ENCODE results near the gene ADGB.

The ADGB gene

DNA sequence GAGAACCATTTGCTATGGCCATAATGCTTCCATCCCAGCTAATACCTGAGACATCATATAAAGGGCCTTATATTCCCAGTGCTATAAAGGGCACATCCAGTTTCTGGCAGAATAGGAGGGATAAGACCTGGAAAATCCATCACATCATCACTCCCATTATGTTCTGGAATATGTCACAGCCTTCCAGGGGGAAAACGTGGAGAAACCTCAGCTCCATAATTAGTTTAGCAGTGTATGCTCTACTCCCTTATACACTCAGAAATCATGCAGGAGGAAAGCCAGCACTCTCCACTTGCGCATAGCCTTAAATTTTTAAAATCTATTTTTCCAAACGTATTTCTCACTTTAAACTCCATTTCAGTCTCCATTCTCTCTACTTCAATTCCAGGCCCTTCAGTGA is 140.9 kb downstream of the ADGB start:
- no peak for DNase-seq (ENCODE audit: low read depth)
- TF ChIP-seq, protein P1, sequence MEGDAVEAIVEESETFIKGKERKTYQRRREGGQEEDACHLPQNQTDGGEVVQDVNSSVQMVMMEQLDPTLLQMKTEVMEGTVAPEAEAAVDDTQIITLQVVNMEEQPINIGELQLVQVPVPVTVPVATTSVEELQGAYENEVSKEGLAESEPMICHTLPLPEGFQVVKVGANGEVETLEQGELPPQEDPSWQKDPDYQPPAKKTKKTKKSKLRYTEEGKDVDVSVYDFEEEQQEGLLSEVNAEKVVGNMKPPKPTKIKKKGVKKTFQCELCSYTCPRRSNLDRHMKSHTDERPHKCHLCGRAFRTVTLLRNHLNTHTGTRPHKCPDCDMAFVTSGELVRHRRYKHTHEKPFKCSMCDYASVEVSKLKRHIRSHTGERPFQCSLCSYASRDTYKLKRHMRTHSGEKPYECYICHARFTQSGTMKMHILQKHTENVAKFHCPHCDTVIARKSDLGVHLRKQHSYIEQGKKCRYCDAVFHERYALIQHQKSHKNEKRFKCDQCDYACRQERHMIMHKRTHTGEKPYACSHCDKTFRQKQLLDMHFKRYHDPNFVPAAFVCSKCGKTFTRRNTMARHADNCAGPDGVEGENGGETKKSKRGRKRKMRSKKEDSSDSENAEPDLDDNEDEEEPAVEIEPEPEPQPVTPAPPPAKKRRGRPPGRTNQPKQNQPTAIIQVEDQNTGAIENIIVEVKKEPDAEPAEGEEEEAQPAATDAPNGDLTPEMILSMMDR (IDR thresholded peaks at IDR 0.05; ENCODE audit: low read length, missing control alignments) = no peak
- H3K4me3 ChIP-seq (replicated peaks; ENCODE audit: low read depth, low read length) = no peak overlapping the region

DNA sequence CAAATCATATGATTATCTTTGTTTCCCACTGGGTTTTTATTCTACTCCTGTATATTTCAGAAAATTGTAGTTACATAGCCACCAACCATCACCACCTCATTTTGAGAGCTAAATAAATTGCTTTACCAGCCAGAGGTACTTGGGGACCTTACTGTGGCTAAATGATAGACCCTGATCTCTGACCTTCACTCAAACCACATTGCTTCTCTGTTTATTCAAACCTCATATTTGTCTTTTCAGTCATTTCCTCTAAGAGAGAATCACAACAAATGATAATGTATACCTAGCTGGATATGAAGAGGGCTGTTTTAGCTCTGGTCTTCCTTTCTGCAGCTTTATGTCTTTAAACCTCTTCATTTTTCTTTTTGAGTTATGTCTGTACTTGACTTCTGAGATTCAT is 142.8 kb downstream of the ADGB start:
- peak; percentile 11 for DNase-seq (ENCODE audit: low read depth)
- H3K4me3 ChIP-seq (replicated peaks; ENCODE audit: low read depth, low read length) = no peak overlapping the region
- TF ChIP-seq, protein P1 (IDR thresholded peaks at IDR 0.05; ENCODE audit: low read length, missing control alignments) = no peak

DNA sequence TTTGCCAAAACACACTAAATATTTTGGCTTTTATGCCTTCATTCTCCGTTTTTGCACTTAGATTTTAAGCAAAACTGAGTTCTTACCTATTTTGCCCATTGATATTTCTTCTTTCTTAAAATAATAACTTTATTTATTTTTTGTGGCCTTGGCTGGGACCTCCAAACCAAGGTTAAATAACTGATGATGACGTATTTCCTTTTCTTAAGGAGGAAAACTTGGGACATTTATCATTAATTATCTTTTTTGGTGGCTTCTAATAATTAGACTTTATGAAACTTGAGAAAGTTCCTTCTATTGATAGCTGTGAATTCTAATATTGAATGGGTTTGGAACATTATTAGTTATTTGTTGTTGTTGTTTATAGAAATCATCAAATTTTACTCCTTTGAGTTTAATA is 154.5 kb downstream of the ADGB start:
- TF ChIP-seq, protein P1 (IDR thresholded peaks at IDR 0.05; ENCODE audit: low read length, missing control alignments) = no peak
- DNase-seq (ENCODE audit: low read depth) = no peak
- no peak overlapping the region for H3K4me3 ChIP-seq (replicated peaks; ENCODE audit: low read depth, low read length)

DNA sequence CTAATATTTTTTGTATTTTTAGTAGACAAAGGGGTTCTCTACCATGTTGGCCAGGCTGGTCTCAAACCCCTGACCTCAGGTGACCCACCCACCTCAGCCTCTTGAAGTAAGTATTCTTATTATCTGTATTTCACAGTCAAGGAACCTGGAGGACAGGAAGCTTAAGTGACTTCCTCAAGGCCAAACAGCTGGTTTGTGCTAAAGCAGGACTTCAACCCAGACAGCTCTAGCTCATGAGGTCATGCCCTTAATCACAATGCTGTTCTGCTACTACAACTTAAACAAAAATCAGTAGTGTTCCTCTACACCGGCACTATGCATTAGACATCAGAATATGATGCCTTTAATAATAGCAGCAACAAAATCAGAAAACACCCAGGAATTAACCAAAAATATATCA is 168.9 kb downstream of the ADGB start:
- TF ChIP-seq, protein P1 (IDR thresholded peaks at IDR 0.05; ENCODE audit: low read length, missing control alignments) = no peak
- H3K4me3 ChIP-seq (replicated peaks; ENCODE audit: low read depth, low read length) = no peak overlapping the region

DNA sequence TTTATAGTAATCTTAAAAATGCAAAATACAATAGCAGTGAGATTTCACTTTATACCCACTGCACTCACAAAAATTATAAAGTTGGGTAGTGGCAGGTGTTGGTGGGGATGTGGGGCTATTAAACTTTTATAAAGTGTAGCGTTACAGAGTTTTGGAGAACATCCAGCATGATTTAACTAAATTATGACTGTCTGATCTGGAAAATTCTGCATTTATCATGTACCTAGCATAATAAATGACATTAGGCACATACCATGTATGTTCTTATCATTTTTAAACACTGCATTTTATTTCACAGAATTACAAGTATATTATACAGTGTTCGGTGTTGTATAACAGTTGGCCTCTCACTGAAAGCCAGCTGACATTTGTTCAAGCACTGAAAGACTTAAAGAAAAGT is 169.9 kb downstream of the ADGB start:
- no peak overlapping the region for H3K4me3 ChIP-seq (replicated peaks; ENCODE audit: low read depth, low read length)
- no peak for DNase-seq (ENCODE audit: low read depth)
- TF ChIP-seq, protein P1 (IDR thresholded peaks at IDR 0.05; ENCODE audit: low read length, missing control alignments) = no peak

More for the DNA sequence above, 168.9 kb downstream of the ADGB start:
- no peak for DNase-seq (ENCODE audit: low read depth)

DNA sequence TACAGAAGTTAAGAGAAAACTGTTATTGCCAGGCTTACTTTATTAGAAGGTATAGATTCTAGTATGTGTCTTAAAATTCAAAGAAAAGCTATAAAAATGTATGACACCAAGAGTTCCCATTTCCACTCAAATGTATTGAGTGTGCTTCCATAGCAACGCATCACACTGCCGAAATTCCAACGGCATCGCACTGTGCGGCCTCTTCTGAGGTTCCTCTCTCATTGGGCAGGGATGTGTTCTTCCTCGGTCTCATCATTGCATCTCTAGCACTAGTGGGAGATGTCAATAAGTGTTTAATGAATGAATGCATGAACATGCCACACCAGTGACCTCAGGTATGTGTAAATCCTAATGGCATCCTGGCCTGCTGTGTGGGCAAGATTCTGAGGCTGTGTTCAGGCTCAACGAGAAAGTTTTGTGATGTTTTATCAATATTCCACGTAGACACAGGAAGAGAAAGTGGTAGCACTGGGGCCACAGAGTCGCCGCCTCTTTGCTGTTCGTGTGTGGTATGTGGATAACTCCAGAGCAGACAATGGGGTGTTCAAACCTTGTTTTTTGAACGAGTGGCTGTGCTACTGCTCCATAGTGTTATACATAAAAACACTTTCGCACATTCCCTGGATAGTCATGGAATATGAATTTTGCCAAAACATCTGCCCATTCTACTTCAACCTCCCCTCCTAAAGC is 171.6 kb downstream of the ADGB start:
- DNase-seq (ENCODE audit: low read depth) = no peak
- TF ChIP-seq, protein P1 (IDR thresholded peaks at IDR 0.05; ENCODE audit: low read length, missing control alignments) = no peak
- no peak overlapping the region for H3K4me3 ChIP-seq (replicated peaks; ENCODE audit: low read depth, low read length)

Data from fibroblast of pulmonary artery (primary cell).